OCI-M2 (cell line): Measurements from ENCODE around the gene PKDCC.

Source experiments
- DNase-seq: peaks from one replicate; lab custom pipeline; 2025; ENCODE audit not compliant: unreplicated experiment; lab: John Stamatoyannopoulos, UW

Gene PKDCC

DNA sequence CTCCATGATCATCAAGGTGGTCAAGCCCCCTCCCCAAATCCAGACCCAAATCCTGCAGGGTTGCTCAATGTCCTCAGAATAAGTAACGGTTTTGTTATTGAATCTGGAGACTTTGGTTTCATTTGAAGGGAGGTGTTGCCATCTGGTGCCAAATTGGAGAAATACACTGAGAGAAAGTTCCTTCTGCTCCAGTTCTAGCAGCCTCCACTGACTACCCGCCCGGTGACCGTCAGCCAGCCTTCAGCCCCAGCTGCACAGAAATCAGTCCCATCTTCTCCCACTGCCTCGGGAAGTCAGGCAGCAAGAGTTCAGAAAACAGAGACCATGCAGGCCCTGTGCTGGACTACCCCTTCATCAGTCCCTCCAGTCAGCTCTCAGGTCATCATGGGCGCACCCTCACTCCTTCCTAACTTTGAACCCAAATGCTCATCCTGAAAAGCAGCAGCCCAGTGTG, 38.7 kb downstream of the PKDCC start:
- no peak for DNase-seq

DNA sequence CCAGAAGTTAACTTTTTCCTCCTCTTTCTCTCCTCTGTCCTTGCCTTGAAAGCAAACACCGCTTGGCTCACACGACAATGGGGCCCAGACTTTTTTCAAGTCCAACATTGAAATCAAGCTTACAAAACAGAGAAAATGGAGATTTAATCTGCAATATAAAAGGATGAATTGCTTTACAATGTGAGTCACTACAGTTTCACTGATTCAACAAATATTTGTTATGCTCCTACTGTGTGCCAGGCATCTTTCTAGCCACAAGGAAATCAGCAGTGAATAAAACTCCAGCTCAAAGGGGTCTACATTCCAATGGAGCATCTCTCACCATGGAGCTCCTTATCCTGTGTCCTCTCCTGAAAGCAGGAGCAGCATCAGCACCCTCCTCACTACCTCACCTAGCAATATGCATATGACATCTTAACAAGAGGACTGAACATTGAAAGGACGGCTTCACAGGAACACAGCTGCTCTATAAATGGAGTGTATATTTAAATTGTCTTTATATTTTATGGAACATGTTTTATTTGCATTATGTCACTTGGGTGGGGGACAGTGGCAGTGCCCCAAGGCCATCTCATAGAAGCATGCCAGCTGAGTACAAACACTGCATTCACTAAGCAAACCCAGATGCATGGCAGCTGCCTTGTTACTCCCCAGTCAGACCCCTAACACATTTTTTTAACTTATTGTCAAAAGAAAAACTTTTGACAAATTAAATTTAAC, 39.5 kb downstream of the PKDCC start:
- no peak for DNase-seq

DNA sequence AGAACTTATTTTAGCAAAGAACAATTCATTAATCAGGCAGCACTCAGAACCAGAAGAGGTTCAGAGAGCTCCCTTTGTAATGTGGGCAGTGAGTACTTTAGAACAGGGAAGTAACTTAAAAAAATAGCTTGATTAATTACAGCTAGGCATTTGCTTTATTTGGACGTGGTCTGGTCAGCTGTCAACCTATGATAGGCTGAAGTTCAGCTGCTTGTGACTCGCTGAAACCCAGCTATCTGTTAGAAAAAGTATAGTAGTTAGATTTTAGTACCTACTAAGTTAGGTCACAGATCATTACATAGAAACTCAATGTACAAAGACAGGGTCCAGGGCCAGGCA, 40.0 kb downstream of the PKDCC start:
- DNase-seq: no peak

DNA sequence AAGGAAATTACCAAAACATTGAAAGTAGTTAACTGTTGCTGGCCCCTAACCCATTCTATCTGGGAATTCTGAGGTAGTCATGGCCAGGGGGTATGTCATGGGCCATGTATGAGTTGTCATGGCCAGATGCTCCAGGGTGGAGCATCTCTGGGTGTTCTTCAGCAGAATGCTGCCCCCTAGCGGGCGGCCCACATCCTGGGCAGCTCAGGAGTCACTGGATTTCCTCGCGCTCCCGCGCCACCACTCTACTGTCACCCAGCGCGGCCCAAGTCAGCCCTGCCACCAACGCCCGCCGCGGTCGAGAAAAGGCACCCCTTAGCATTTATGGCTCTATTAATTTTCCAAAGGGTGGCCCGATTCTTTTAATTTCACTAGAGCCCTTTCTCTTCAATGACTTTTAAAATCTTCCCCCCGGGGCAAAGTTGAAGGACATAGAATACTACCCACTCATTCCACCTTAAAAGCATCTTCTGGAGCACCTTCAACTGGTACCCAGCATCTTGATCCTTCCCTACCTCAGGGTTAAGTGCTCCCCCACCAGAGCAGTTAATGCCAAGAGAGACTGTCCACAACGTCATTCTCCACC, 41.6 kb downstream of the PKDCC start:
- DNase-seq: no peak

DNA sequence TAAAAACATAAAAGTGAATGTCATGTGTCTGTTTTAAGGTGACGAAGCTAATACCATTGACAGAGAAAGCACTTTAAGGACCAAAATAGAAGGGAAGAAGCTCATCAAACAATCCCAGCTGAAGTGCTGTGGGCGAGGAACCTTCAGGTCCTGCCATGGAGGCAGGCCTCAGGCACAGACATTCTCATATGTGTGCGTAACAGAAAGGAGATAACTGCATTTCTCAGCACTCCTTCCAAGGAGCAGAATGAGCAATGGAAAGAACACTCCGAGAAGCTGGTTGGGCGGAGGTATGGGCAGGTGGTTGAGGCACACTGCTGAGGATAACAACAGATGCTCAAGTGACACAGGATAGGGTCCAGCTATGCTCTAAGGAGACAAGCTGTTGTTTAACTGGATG, 42.4 kb downstream of the PKDCC start:
- no peak for DNase-seq

DNA sequence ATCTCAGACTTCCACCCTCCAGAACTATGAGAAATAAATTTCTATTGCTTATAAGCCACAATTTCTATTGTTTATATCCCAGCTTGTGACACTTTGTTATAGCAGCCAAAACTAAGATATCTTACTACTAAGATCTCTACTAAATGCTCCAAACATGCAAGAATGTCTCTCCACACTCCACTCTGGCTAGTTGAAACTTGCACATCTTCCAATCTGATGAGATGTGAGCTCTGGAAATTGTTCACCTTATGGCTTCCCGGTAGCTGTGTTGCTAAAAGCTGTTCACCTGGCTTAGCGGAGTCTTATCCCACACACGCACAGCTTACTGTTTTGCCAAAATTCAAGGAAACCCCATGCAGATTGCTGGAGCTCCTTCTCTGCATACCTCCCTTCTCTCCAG, 43.9 kb downstream of the PKDCC start:
- no peak for DNase-seq

DNA sequence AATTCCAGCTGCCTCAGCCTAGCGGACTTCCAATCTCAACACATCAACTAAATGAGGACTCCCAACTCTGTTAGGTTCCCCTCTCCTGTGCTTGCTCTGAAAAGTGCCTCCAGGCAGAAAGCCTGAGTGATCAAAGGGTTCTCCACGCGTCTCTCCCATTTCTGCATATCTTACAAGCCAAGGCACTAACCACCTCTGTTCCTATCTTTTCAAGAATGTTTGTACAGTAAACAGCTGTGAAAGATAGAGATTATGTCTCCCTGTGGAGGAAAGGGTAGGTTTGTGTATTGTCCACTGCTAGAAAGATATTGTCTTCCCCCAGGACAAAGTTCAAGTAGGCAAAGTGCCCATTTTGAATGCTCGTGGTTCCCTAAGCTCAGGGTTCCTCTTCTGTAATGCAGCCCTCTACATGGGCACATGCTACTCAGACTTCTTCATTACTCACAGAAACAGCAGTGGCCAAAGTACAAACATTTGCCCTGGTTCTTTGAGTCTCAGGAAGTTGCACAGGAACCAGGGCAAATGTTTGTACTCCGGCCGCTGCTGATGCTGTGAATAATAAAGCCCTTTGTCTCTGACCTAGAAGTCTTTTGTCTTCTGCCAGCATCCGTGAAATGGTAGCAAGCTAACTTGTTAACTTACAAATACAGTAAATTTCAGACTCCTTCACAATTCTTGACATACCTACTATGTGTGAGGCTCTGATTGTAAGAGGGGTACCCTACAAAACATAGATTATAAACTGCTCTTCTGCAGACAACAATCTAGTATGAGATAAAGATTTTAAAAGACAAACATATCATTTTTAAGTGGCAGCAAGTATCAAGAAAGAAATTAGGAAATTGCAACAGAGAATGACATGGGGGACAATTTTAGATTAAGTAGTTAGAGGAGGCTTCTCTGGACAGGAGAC, 44.5 kb downstream of the PKDCC start:
- peak; percentile 22 for DNase-seq

DNA sequence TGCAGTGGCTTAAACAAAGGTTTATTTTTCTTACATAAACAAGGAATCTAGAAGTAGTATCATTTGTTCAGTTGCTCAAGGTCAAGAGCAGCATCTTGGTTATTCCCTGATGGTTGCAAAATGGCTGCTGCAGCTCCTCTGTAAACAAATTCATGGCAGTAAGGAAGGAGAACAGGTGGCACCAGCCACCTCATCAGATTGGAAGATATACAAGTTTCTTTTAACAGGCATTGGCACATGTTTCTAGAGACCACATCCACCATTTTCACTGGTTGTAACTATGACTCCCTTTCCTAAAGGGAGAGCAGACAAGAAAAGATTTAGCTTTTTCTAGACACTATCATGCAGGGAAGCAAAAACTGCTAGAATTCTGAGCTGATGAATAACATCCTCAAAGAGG, 46.3 kb downstream of the PKDCC start:
- DNase-seq: no peak

DNA sequence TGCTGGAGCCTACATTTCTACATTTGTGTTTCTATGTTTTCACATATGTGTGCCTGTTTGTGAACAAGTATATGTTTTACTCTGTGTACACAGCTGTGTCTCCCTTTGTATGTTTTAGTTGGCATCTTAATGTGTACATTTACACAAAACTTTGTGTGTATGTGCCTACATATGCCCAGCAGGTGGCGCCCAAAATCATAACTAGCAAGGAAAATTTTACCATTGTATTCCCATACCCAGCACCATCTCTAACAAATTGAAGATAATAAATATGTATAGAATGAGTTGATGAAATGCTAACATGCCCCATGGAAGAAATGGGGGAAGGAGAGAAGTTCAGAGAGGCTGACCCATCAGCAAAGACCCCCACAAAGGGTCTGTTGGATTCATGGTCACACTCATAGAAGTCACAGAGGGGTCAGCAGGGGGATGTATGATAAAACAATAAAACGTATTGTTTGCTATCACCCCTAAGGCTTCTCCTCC, 48.1 kb downstream of the PKDCC start:
- DNase-seq: peak; percentile 24

DNA sequence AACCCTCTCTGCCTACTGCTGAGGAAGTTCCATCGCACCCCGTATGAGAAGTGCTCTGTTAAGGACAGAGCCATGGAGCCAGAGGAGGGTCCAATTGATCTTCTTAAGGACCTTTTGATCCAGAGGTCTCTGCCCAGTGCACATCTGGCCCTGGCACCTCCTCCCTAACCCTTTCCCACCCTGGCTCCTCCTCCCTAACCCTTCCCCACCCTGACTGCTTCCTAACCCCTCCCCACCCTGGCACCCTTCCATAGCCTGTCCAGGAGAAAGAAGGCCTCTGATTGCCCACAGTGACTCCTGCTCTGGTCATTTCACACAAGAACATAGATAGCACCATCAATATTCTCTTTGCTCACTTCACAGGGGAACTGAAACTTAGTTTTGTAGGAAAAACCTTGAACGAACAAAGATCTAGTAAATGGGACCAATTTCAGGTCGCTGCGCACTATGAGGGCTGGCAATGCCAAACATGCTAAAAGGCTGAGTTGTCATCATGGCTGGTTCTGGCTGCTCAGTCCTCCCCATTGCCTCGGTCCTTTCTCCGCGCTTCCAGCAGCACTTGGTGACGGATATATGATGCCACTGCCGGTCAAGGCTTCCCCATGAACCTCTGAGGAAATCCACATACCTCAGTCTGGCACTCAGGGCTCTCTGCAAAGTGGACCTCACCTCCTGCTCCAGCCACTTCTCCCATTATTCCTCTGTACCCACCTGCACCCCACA, 49.2 kb downstream of the PKDCC start:
- no peak for DNase-seq

DNA sequence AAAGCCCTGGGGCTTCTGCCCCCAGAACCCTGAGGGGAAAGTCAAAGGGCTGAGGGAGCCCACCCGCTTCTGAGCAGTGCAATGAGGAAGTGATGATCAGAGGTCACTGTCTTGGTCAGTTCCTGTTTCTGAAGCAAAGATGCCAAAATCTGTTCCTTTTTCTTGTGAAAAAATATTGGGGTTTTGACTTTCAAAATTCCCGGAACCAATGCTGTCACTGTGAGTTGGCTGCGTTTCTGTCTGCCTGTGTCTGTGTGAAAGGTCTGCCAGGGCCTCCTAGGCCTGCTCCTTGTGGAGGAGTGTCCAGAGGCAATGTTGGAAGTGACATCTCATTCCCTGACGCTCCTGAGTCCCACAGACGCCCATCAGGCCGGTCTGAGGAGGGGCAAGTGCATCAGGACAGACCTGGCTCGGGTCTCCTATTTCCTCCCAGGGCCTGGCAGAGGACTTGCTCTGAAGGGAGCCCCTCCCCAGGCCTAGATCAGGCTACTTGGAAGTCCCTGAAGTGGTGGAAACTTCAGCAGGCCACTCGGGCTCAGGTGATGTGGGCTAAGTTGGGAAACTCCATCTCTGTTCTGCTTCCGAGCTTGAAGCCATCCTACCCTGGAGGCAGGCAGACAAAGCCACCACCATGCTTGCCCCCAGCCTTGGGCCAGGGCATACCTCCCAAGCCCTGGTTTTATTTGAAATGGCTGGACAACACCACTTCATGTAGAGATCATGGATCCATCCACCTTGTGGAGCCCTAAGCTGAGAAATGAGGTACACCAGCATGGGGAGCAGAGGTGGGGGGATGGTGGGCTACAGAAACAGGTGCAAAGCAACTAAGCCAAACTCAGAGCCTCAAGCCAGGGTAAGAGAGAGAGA, 51.0 kb downstream of the PKDCC start:
- DNase-seq: no peak

DNA sequence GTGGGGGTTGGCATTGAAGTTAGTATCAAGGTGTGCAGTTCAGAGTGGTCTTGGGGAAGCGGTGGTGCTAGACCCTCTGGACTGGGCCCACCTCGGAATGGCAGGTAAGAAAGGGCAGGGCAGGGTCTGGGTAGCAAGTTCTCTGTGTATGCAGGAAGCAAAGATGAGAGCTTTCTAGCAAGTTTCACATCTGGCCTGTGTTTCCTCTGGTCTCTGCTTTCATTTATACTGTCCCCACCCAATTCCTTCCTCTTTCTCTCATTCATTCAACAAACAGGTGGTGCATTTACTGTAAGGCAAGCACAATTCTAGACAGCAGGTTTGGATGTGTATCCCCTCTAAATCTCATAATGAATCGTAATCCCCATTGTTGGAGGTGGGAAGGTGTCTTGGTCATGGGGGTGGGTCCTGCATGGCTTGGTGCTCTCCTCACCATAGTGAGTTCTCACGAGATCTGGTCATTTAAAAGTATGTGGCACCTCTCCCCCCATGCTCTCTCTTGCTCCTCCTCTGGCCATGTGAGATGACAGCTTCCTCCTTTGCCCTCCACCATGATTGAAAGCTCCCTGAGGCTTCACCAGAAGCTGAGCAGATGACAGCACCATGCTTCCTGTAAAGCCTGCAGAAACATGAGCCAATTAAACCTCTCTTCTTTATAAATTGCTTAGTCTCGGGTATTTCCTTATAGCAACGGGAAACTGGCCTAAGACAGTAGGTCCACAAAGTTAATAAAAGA, 51.8 kb downstream of the PKDCC start:
- no peak for DNase-seq

DNA sequence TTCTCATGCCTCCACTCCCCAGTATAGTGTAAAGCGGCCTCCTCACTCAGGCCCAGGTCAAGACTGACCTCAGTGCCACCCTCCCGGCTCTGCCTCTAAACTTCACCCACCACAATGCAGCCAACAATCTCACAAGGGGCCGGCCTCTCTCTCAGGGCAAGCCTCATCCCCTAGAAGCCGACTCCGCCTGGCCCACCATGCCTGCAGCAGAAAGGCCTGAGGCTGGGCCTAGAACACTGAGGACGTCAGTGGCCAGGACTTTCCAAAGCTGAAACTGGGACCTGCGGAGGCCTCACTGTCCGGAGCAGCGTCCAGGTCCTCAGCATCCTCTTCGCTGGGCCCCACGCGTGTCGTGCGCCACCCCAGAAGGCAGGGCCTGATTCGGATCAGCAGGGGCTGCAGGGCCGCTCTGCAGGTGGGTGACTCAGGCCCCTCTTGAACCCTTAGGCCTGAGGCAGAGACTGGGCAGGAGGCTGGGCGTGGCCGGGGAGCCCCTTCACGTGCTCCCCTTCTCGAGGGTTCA, 52.9 kb downstream of the PKDCC start:
- no peak for DNase-seq

DNA sequence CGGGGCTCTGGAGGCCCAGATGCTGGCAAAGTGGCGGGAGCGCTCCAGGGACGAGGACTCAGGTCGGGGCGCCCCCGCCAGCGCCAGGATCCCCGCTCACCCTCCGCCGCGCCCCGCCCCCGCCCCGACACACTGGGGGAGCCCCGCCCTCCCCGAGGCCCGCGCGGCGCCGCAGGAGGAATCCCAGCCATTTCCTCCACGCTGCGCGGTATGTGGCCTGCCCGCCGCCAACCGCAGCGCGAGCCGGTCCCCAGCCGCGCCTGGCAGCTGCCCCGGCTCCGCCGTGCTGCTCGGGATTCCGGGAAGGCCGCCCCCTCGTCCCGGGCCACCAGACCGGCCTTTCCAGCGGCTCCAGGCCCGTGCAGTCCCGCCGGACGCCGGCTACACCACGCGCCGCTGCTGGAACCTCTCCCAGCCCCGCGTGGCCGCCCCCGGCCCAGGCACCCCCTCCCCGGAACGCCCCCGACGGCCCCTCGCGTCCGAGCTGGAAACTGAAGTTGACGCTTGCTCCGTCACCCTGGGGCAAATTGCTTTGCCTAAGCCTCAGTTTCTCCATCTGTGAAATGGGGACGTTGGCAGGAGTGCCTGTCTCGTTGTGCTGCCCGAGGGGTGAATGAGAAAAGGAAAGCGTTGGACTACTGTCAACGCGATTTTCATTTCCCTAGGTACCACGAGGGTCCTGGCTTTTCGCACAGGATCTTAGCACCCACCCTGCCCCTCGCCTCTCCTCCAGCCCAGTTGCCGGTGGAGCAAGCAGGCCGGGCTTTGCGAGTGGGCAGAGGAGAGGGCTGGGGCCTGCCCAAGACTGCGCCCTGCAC, 53.6 kb downstream of the PKDCC start:
- DNase-seq: no peak

DNA sequence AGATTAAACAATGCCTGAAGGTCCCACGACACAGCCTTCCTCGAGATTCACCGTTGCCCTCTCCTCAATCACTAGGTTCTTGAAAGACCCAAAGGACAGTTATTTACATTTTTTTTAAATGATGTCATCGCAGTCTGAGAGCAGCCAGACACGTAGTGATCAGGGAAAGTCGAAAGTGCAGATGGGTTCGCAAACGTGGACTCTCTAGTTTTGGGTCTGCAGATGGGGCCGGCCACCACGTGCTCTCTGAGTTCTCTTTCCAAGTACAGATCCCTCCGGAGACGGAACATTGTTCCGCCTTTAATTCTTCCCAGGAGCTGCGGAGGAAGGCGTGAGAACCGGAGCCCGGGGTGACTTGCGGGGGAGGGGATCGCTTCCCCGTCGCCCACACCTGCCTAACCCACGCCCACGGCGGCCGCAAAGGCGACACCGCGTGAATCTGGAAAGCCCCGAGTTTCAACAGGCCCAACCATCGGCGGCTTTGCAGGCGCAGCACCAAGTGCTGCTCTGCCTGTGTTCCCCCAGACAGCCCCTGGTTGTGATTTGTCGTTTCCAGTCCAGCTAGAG, 54.3 kb downstream of the PKDCC start:
- DNase-seq: no peak

DNA sequence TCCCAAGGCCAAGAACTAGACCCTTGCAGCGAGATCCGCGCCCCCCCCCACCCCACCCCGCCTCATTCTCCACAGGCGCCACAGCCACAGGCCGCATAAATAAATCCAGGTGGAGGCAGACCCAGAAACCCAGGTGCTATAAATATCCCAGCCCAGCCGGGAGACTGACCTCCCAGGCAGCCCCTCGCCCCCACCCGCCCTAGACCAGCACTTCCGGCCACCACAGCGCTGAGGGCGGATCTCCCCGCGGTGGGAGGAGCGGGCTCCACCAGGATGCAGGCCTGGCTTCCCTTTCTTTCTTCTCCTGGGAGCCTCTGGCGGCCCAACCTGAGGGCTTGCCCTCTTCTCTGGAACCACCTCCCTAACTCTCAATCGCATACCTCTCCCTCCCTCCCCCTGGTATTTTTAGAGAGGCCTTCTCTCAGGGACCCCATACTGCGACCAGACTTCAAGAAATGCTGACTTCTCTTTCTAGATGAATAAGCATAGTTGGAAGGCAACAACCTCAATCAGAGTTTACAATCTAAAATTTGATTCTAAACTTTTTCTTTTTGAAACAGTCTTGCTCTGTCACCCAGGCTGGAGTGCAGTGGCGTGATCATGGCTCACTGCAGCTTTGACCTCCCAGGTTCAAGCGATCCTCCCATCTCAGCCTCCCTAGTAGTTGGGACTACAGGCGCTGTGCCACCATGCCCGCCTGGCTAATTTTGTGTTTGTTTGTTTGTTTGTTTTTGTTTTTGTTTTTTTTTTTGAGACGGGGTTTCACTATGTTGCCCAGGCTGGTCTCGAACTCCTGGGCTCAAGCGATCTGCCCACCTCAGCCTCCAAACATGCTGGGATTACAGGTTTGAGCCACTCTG, 55.0 kb downstream of the PKDCC start:
- DNase-seq: no peak

DNA sequence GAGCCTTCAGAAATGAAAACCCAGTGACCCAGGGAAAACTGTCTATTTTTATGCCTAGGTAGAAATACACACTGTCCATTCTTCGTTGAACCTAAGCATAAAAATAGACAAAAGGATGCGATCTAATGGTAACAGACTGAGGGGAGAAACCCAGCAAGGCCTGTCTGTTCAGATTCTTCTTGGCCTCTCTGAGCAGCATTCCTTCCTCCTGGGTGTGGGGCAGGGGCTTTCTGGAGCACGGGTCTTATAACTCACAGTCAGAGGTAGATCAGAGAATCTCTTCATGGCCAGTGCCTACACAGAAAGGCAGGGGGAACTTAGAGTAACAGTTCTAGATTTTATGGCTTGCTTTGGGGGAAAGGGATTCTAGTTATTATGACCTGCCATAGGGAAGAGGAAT, 56.0 kb downstream of the PKDCC start:
- no peak for DNase-seq
